ENCODE data around the gene WSB1. TPM values are rescaled to one million over a fixed set of nuclear protein-coding genes. Genes with fewer than 3 reads are reported as not detected.

Gene WSB1
- total and polyA plus RNA-seq, 8 donors = 15.7 to 531 (median 113) TPM

- Histone ChIP-seq H3K9me3 (no peaks in the 10 kb centered on the region), H3K4me1 (peaks cover 0 to 19% (median 7%) of the 10 kb centered on the region in 4 donors), H3K36me3 (no peaks in the 10 kb centered on the region), H3K27ac (peak overlapping the region in 3 of 5 donors; percentile 42 to 69 (median 49)), H3K27me3 (no peaks in the 10 kb centered on the region), H3K4me3 (no peak overlapping the region)
- DNase-seq = no peak
- TF ChIP-seq EP300 (IDR thresholded peaks at IDR 0.05) (no peak), CTCF (IDR thresholded peaks at IDR 0.05) (no peak), POLR2AphosphoS5 (IDR thresholded peaks at IDR 0.05) (no peak), POLR2A (IDR thresholded peaks at IDR 0.05) (no peak)
- 76 to 89% (median 82%) methylated on average over 1 of the region's 1 CpG for WGBS, 5 donors
- intact Hi-C loops (cut with DNase I; ENCODE audit: low total_unique reads) = no loop called here
Measured at GRCh38 chr17:27282054-27282551, 11.8 kb upstream of the WSB1 start.

- Histone ChIP-seq H3K4me3 (no peak overlapping the region), H3K36me3 (no peaks in the 10 kb centered on the region), H3K27ac (peak overlapping the region in 1 of 5 donors; percentile 69), H3K4me1 (peaks cover 0 to 19% (median 7%) of the 10 kb centered on the region in 4 donors), H3K9me3 (no peaks in the 10 kb centered on the region), H3K27me3 (no peaks in the 10 kb centered on the region)
- TF ChIP-seq POLR2AphosphoS5 (IDR thresholded peaks at IDR 0.05) = no peak
- TF ChIP-seq EP300 (IDR thresholded peaks at IDR 0.05) = no peak
- TF ChIP-seq CTCF (IDR thresholded peaks at IDR 0.05) = no peak
- TF ChIP-seq POLR2A (IDR thresholded peaks at IDR 0.05) = no peak
- DNase-seq = no peak
- intact Hi-C loops (cut with DNase I; ENCODE audit: low total_unique reads) = no loop called here
Measured at GRCh38 chr17:27283060-27283459, 10.9 kb upstream of the WSB1 start.

- H3K27me3 ChIP-seq = no peaks in the 10 kb centered on the region
- peaks cover 0 to 19% (median 7%) of the 10 kb centered on the region in 4 donors for H3K4me1 ChIP-seq
- intact Hi-C loops (cut with DNase I; ENCODE audit: low total_unique reads) = no loop called here
- DNase-seq = no peak
- H3K9me3 ChIP-seq = no peaks in the 10 kb centered on the region
- H3K27ac ChIP-seq = no peak overlapping the region
- no peak for TF ChIP-seq POLR2A (IDR thresholded peaks at IDR 0.05)
- no peak for TF ChIP-seq EP300 (IDR thresholded peaks at IDR 0.05)
- no peak for TF ChIP-seq CTCF (IDR thresholded peaks at IDR 0.05)
- no peak for TF ChIP-seq POLR2AphosphoS5 (IDR thresholded peaks at IDR 0.05)
- no peak overlapping the region for H3K4me3 ChIP-seq
- H3K36me3 ChIP-seq = no peaks in the 10 kb centered on the region
Measured at GRCh38 chr17:27283751-27284150, 10.2 kb upstream of the WSB1 start.

- WGBS, 5 donors = 24 to 46% (median 32%) methylated on average over 5 of the region's 5 CpGs
- peaks cover 0 to 19% (median 7%) of the 10 kb centered on the region in 4 donors for H3K4me1 ChIP-seq
- no peak overlapping the region for H3K4me3 ChIP-seq
- no peaks in the 10 kb centered on the region for H3K27me3 ChIP-seq
- H3K27ac ChIP-seq = peak overlapping the region in 1 of 5 donors; percentile 49
- no peaks in the 10 kb centered on the region for H3K9me3 ChIP-seq
- no peak for DNase-seq
- no peak for TF ChIP-seq POLR2AphosphoS5 (IDR thresholded peaks at IDR 0.05)
- no peak for TF ChIP-seq CTCF (IDR thresholded peaks at IDR 0.05)
- no peak for TF ChIP-seq POLR2A (IDR thresholded peaks at IDR 0.05)
- no peak for TF ChIP-seq EP300 (IDR thresholded peaks at IDR 0.05)
- intact Hi-C loops (cut with DNase I; ENCODE audit: low total_unique reads) = no loop called here
- no peaks in the 10 kb centered on the region for H3K36me3 ChIP-seq
Measured at GRCh38 chr17:27284811-27285415, 9.0 kb upstream of the WSB1 start.

All from stomach (tissue), 9 donors.